ENCODE results near the gene TCF7L1.

Gene TCF7L1

DNA sequence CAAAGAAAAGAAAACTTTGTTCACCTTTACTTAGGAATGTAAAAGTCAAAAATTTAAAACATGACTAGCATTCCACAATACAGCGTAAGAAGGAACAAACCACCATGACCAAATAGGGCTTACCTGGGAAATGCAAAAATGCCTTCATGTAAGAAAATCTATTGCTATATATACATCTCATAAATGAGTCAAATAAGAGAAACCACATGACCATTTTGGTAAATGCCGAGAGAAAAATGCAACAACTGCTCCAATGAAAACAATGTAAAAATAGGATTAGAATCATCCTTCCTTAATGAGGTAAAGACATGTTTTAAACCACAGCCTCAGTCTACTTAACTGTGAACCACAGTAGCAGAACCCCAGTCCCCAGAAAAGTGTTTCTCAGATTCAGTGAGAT is 145.2 kb downstream of the TCF7L1 start:
- TF ChIP-seq EZH2 (IDR thresholded peaks at IDR 0.05; ENCODE audit: borderline replicate concordance, low read length): no peak
- TF ChIP-seq, protein P1, sequence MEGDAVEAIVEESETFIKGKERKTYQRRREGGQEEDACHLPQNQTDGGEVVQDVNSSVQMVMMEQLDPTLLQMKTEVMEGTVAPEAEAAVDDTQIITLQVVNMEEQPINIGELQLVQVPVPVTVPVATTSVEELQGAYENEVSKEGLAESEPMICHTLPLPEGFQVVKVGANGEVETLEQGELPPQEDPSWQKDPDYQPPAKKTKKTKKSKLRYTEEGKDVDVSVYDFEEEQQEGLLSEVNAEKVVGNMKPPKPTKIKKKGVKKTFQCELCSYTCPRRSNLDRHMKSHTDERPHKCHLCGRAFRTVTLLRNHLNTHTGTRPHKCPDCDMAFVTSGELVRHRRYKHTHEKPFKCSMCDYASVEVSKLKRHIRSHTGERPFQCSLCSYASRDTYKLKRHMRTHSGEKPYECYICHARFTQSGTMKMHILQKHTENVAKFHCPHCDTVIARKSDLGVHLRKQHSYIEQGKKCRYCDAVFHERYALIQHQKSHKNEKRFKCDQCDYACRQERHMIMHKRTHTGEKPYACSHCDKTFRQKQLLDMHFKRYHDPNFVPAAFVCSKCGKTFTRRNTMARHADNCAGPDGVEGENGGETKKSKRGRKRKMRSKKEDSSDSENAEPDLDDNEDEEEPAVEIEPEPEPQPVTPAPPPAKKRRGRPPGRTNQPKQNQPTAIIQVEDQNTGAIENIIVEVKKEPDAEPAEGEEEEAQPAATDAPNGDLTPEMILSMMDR (IDR thresholded peaks at IDR 0.05; ENCODE audit: low read length): no peak
- no peak overlapping the region for H3K27ac ChIP-seq (ENCODE audit: low read depth, low read length, poor library complexity, severe bottlenecking)
- no peaks in the 10 kb centered on the region for H3K4me1 ChIP-seq (ENCODE audit: insufficient read depth, low read length, severe bottlenecking)
- no peak overlapping the region for H3K9ac ChIP-seq (ENCODE audit: low read length)
- 0 out of 2 replicates have a peak, but pooled peaks cover 5% of the 10 kb centered on the region for H3K27me3 ChIP-seq (ENCODE audit: insufficient read depth, low read length)
- no peak overlapping the region for H3K4me3 ChIP-seq (ENCODE audit: low read depth, low read length, poor library complexity, severe bottlenecking)
- no peak overlapping the region for H2AFZ ChIP-seq (ENCODE audit: low read length)
- no peaks in the 10 kb centered on the region for H3K36me3 ChIP-seq (ENCODE audit: insufficient read depth, low read length)
- H3K9me2 ChIP-seq (ENCODE audit: low read depth, low read length): no peaks in the 10 kb centered on the region
- H3K79me2 ChIP-seq (ENCODE audit: insufficient read depth, low read length): no peaks in the 10 kb centered on the region
- no peaks in the 10 kb centered on the region for H4K20me1 ChIP-seq (ENCODE audit: insufficient read depth, low read length)
- H3K9me3 ChIP-seq (ENCODE audit: low read length): no peaks in the 10 kb centered on the region
- H3F3A ChIP-seq (ENCODE audit: insufficient read depth, low read length): no peaks in the 10 kb centered on the region
- no peak overlapping the region for H3K4me2 ChIP-seq (ENCODE audit: low read length)

DNA sequence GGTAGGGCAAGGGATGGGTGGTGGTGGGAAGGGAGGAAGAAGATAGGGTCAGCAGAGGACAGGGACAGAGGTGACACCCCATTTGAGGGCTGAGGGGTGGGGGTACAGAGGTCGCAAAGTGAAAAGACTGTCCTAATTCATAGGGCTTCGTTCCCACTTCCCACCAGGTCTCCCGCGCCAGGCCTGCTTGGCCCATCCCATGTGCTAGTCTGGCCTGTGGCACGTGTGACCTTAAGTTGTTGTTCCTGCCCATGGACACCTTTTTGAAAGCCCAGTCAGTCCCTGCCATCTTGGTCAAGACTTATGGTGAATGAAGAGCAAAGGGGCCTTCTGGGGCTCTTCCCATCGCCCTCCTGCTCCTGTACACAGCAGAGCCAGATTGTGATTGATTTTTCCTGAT is 148.4 kb downstream of the TCF7L1 start:
- Histone ChIP-seq H3K9ac (ENCODE audit: low read length) (no peak overlapping the region), H3K79me2 (ENCODE audit: insufficient read depth, low read length) (no peaks in the 10 kb centered on the region), H3F3A (ENCODE audit: insufficient read depth, low read length) (no peaks in the 10 kb centered on the region), H3K27me3 (ENCODE audit: insufficient read depth, low read length) (0 out of 2 replicates have a peak, but pooled peaks cover 5% of the 10 kb centered on the region), H3K27ac (ENCODE audit: low read depth, low read length, poor library complexity, severe bottlenecking) (no peak overlapping the region), H3K36me3 (ENCODE audit: insufficient read depth, low read length) (no peaks in the 10 kb centered on the region), H3K9me2 (ENCODE audit: low read depth, low read length) (no peaks in the 10 kb centered on the region), H3K4me3 (ENCODE audit: low read depth, low read length, poor library complexity, severe bottlenecking) (no peak overlapping the region), H4K20me1 (ENCODE audit: insufficient read depth, low read length) (no peaks in the 10 kb centered on the region), H3K4me2 (ENCODE audit: low read length) (no peak overlapping the region), H3K4me1 (ENCODE audit: insufficient read depth, low read length, severe bottlenecking) (no peaks in the 10 kb centered on the region), H2AFZ (ENCODE audit: low read length) (no peak overlapping the region), H3K9me3 (ENCODE audit: low read length) (no peaks in the 10 kb centered on the region)
- no peak for TF ChIP-seq EZH2 (IDR thresholded peaks at IDR 0.05; ENCODE audit: borderline replicate concordance, low read length)
- TF ChIP-seq, protein P1 (IDR thresholded peaks at IDR 0.05; ENCODE audit: low read length): no peak

DNA sequence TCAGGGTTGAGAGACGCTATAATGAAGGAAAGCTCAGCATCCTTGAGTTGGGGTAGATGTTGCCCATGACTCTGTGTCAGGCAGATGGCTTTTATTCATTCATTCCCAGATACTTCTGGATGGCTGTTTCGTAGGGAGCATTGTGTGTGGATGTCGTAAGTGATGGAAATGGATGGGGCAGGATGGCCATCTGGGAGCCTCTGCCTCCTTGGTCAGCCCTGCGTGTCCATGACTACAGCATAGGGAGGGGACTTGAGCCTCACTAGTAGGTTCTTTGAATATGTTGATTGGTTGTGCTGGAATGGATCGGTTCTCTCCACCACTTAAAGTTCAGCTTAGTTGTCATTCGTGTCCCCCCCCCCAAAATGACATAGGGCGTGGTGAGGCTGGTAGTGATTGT is 149.7 kb downstream of the TCF7L1 start:
- Histone ChIP-seq H3K27ac (ENCODE audit: low read depth, low read length, poor library complexity, severe bottlenecking) (no peak overlapping the region), H3K4me2 (ENCODE audit: low read length) (no peak overlapping the region), H3F3A (ENCODE audit: insufficient read depth, low read length) (no peaks in the 10 kb centered on the region), H3K9ac (ENCODE audit: low read length) (no peak overlapping the region), H3K36me3 (ENCODE audit: insufficient read depth, low read length) (no peaks in the 10 kb centered on the region), H3K27me3 (ENCODE audit: insufficient read depth, low read length) (0 out of 2 replicates have a peak, but pooled peaks cover 5% of the 10 kb centered on the region), H2AFZ (ENCODE audit: low read length) (no peak overlapping the region), H3K9me2 (ENCODE audit: low read depth, low read length) (no peaks in the 10 kb centered on the region), H3K4me3 (ENCODE audit: low read depth, low read length, poor library complexity, severe bottlenecking) (no peak overlapping the region), H3K79me2 (ENCODE audit: insufficient read depth, low read length) (no peaks in the 10 kb centered on the region), H4K20me1 (ENCODE audit: insufficient read depth, low read length) (no peaks in the 10 kb centered on the region), H3K4me1 (ENCODE audit: insufficient read depth, low read length, severe bottlenecking) (no peaks in the 10 kb centered on the region), H3K9me3 (ENCODE audit: low read length) (no peaks in the 10 kb centered on the region)
- TF ChIP-seq, protein P1 (IDR thresholded peaks at IDR 0.05; ENCODE audit: low read length): no peak
- TF ChIP-seq EZH2 (IDR thresholded peaks at IDR 0.05; ENCODE audit: borderline replicate concordance, low read length): no peak

Measured in OCI-LY1 (cell line).